DND-41 (cell line): ENCODE data around the gene KIAA1671.

Source experiments
- ATAC-seq: fragments of 200-7000 bp; cut with Tn5 transposase; 3 replicates; pipeline ENCODE4 v1.9.1; 2021; ENCODE audit warnings: low read depth; ENCODE audit not compliant: insufficient read depth
- DNase-seq: peaks from one replicate; pipeline ENCODE4 v3.0.0-alpha.2; 2020
- H2AFZ ChIP-seq: 2 replicates; pipeline ENCODE4 v1.6.0; 2012; ENCODE audit warnings: low read depth, low read length
- H3K27ac ChIP-seq: 2 replicates; pipeline ENCODE4 v1.5.1; 2012; ENCODE audit warnings: low read length, inconsistent platforms
- H3K27me3 ChIP-seq: fragments of 200-600 bp; sonication (generic); 2 replicates; pipeline ENCODE4 v1.6.0; 2012; ENCODE audit warnings: low read length, mild to moderate bottlenecking, inconsistent platforms; ENCODE audit not compliant: insufficient read depth, poor library complexity
- H3K36me3 ChIP-seq: 2 replicates; pipeline ENCODE4 v1.5.1; 2012; ENCODE audit warnings: low read length, inconsistent platforms; ENCODE audit not compliant: insufficient read depth
- H3K4me1 ChIP-seq: 2 replicates; pipeline ENCODE4 v1.5.1; 2012; ENCODE audit warnings: mild to moderate bottlenecking, low read length; ENCODE audit not compliant: insufficient read depth
- H3K4me2 ChIP-seq: 2 replicates; pipeline ENCODE4 v1.6.0; 2012; ENCODE audit warnings: mild to moderate bottlenecking, moderate library complexity, low read length, inconsistent platforms; ENCODE audit not compliant: insufficient read depth
- H3K4me3 ChIP-seq, 2 experiments: fragments of 200-600 bp in 1 of 2; shearing (Covaris generic) in 1 of 2; 2 replicates each; pipeline ENCODE4 v1.5.1; 2012 to 2016; ENCODE audit warnings: inconsistent platforms in 2 of 2, low read length in 2 of 2, mild to moderate bottlenecking in 2 of 2, low read depth in 1 of 2, moderate library complexity in 1 of 2
- H3K79me2 ChIP-seq: 2 replicates; pipeline ENCODE4 v1.6.0; 2012; ENCODE audit warnings: low read length, inconsistent platforms; ENCODE audit not compliant: insufficient read depth
- H3K9ac ChIP-seq: 2 replicates; pipeline ENCODE4 v1.6.0; 2012; ENCODE audit warnings: low read depth, mild to moderate bottlenecking, inconsistent platforms, low read length, moderate library complexity
- H3K9me3 ChIP-seq: 2 replicates; pipeline ENCODE4 v1.5.1; 2012; ENCODE audit warnings: low read length, moderate library complexity, mild to moderate bottlenecking, inconsistent platforms; ENCODE audit not compliant: insufficient read depth, severe bottlenecking
- H4K20me1 ChIP-seq: 2 replicates; pipeline ENCODE4 v1.6.0; 2012; ENCODE audit warnings: low read length; ENCODE audit not compliant: insufficient read depth
- CTCF ChIP-seq: IDR thresholded peaks from 2 replicates; pipeline ENCODE4 v1.5.1; 2012; ENCODE audit warnings: borderline replicate concordance, low read length, moderate library complexity, mild to moderate bottlenecking; ENCODE audit not compliant: poor library complexity, severe bottlenecking; ENCODE audit errors: extremely low read depth
- EZH2 ChIP-seq: IDR thresholded peaks from 3 replicates; pipeline ENCODE4 v1.6.1; 2012; ENCODE audit warnings: borderline replicate concordance, low read depth, mild to moderate bottlenecking, moderate library complexity, low read length, inconsistent platforms; ENCODE audit not compliant: severe bottlenecking

The KIAA1671 gene

GRCh38 chr22:25083807-25084200 is 131.3 kb downstream of the KIAA1671 start:
- Histone ChIP-seq H3K27ac (no peak overlapping the region), H3K4me1 (no peaks in the 10 kb centered on the region), H2AFZ (no peak overlapping the region), H3K9ac (no peak overlapping the region), H3K4me3 (no peak overlapping the region), H4K20me1 (no peaks in the 10 kb centered on the region), H3K27me3 (no peaks in the 10 kb centered on the region), H3K9me3 (no peaks in the 10 kb centered on the region), H3K36me3 (no peaks in the 10 kb centered on the region), H3K79me2 (no peaks in the 10 kb centered on the region), H3K4me2 (no peak overlapping the region)
- DNase-seq (no peak), ATAC-seq (no peak)
- TF ChIP-seq CTCF = no peak

- no peak for ATAC-seq
Measured at GRCh38 chr22:25084405-25085107, 132.0 kb downstream of the KIAA1671 start.

GRCh38 chr22:25085156-25085555 is 132.6 kb downstream of the KIAA1671 start:
- Histone ChIP-seq H2AFZ (no peak overlapping the region), H3K79me2 (no peaks in the 10 kb centered on the region), H3K27me3 (no peaks in the 10 kb centered on the region), H3K4me2 (no peak overlapping the region), H3K27ac (no peak overlapping the region), H4K20me1 (no peaks in the 10 kb centered on the region), H3K9ac (no peak overlapping the region), H3K36me3 (no peaks in the 10 kb centered on the region), H3K4me3 (no peak overlapping the region), H3K4me1 (no peaks in the 10 kb centered on the region), H3K9me3 (no peaks in the 10 kb centered on the region)
- TF ChIP-seq CTCF (no peak), EZH2 (no peak)
- DNase-seq = no peak
- ATAC-seq = no peak

More at GRCh38 chr22:25084405-25085107, 132.0 kb downstream of the KIAA1671 start:
- Histone ChIP-seq H3K27ac (no peak overlapping the region), H4K20me1 (no peaks in the 10 kb centered on the region), H3K9me3 (no peaks in the 10 kb centered on the region), H3K79me2 (no peaks in the 10 kb centered on the region), H3K36me3 (no peaks in the 10 kb centered on the region), H3K4me1 (no peaks in the 10 kb centered on the region), H2AFZ (no peak overlapping the region), H3K4me3 (no peak overlapping the region), H3K4me2 (no peak overlapping the region), H3K27me3 (no peaks in the 10 kb centered on the region), H3K9ac (no peak overlapping the region)
- no peak for DNase-seq
- TF ChIP-seq EZH2 = no peak
- TF ChIP-seq CTCF = no peak
